H1 (cell line): ENCODE results near the gene RPL37. TPM values are rescaled to one million over a fixed set of nuclear protein-coding genes. Genes with fewer than 3 reads are reported as not detected.

Experiments used
- polyA plus RNA-seq, 7 experiments: library from polyadenylated mRNA; depleted of rRNA in 3 of 7; stranded (reverse) in 5 of 7; unstranded in 2 of 7; fragments of >200 nt in 5 of 7; fragments of 200-250 nt in 2 of 7; gene quantifications; 1 replicate in 5 of 7; 2 replicates in 1 of 7; 4 replicates in 1 of 7; pipeline versions ENCODE4 v1.2.1 to v1.2.3, GENCODE V29; 2011 to 2013; ENCODE audit warnings: missing spikeins in 2 of 7, mixed read lengths in 2 of 7
- small RNA-seq: library from polyadenylated mRNA; stranded (forward); fragments of <200 nt; extraction: miRNeasy Mini kit (QIAGEN cat#:217004); gene quantifications from one replicate; pipeline ENCODE3, GENCODE V24; 2013; ENCODE audit not compliant: insufficient read depth
- total RNA-seq: library from RNA; stranded (reverse); fragmentation: NEBNext Ultra II Directional; extraction: Animal tissue kit (Norgen Biotek cat#: 25700); gene quantifications from 2 replicates; pipeline ENCODE4 v1.2.1, GENCODE V29; 2021

RPL37 gene
- total and polyA plus RNA-seq, 2 of the 8 experiments (the other 6 are each of a cell fraction or from before 2014, with no cell fraction given): 467 to 1,534 TPM

Small RNA genes lying within 50 kb of the gene (small RNA-seq; reads per million reads assigned to genes)
- gene RF00191 (not detected), gene SNORD72 (990 reads per million, percentile 99 among the genes with 10 or more reads in this experiment)

Other genes starting within 250 kb of the RPL37 start
- gene PTGER4, start 155.3 kb downstream of the RPL37 start, total RNA-seq: 0.76 and 1.9 TPM in 2 replicates
- 1.2 and 2.7 TPM in 2 replicates for gene PTGER4, start 155.3 kb downstream of the RPL37 start, polyA plus RNA-seq (2011; rRNA removed)
- 12.0 and 12.6 TPM in 2 replicates for gene TTC33, start 79.3 kb downstream of the RPL37 start, total RNA-seq
- 0.55 and 1.2 TPM in 2 replicates for gene TTC33, start 79.3 kb downstream of the RPL37 start, polyA plus RNA-seq (2011; rRNA removed)
- 30.3 and 33.1 TPM in 2 replicates for gene PRKAA1, start 36.8 kb downstream of the RPL37 start, total RNA-seq
- gene PRKAA1, start 36.8 kb downstream of the RPL37 start, polyA plus RNA-seq (2011; rRNA removed): 9.2 and 10.4 TPM in 2 replicates
- 0.33 and 0.50 TPM in 2 replicates for gene CARD6, start 6.1 kb upstream of the RPL37 start, total RNA-seq
- gene CARD6, start 6.1 kb upstream of the RPL37 start, polyA plus RNA-seq (2011; rRNA removed): 0.19 and 0.41 TPM in 2 replicates
- not detected in 2 replicates for gene C7, start 74.3 kb upstream of the RPL37 start, total RNA-seq
- gene C7, start 74.3 kb upstream of the RPL37 start, polyA plus RNA-seq (2011; rRNA removed): 0.08 and 0.24 TPM in 2 replicates
- gene MROH2B, start 236.1 kb upstream of the RPL37 start, total RNA-seq: not detected in 2 replicates
- not detected in 2 replicates for gene MROH2B, start 236.1 kb upstream of the RPL37 start, polyA plus RNA-seq (2011; rRNA removed)